Neural cell (in vitro differentiated cells): ENCODE data around the gene GLT6D1.

ENCODE experiments used
- EP300 ChIP-seq: fragments of 450-650 bp; conservative IDR thresholded peaks from 2 replicates; pipeline ENCODE4 v1.6.1; 2014; ENCODE audit warnings: antibody characterized with exemption, mild to moderate bottlenecking, moderate library complexity; ENCODE audit not compliant: poor library complexity, severe bottlenecking
- EZH2 ChIP-seq: fragments of 200-600, 300-800 bp; shearing (Covaris generic), sonication (generic); IDR thresholded peaks from 2 replicates; pipeline ENCODE4 v1.6.1; 2014; ENCODE audit warnings: antibody characterized with exemption, low read length, borderline replicate concordance, mild to moderate bottlenecking; ENCODE audit not compliant: insufficient read depth, poor library complexity, severe bottlenecking
- POLR2AphosphoS5 ChIP-seq: IDR thresholded peaks from 2 replicates; pipeline ENCODE4 v1.6.1; 2012
- RAD21 ChIP-seq: fragments of 450-650 bp; conservative IDR thresholded peaks from 2 replicates; pipeline ENCODE4 v1.6.1; 2014; ENCODE audit warnings: antibody characterized with exemption, mild to moderate bottlenecking, moderate library complexity
- SMC3 ChIP-seq: fragments of 450-650 bp; conservative IDR thresholded peaks from 2 replicates; pipeline ENCODE4 v1.6.1; 2014; ENCODE audit warnings: antibody characterized with exemption, mild to moderate bottlenecking, moderate library complexity; ENCODE audit not compliant: poor library complexity
- TF ChIP-seq, protein P1 (sequence below): fragments of 450-650 bp; IDR thresholded peaks from 2 replicates; pipeline ENCODE4 v1.5.1; 2014; ENCODE audit warnings: antibody characterized with exemption, mild to moderate bottlenecking, moderate library complexity; ENCODE audit not compliant: poor library complexity, severe bottlenecking

GRCh38 chr9:135660407-135660806 is 21.1 kb upstream of the GLT6D1 start:
- TF ChIP-seq, protein P1, sequence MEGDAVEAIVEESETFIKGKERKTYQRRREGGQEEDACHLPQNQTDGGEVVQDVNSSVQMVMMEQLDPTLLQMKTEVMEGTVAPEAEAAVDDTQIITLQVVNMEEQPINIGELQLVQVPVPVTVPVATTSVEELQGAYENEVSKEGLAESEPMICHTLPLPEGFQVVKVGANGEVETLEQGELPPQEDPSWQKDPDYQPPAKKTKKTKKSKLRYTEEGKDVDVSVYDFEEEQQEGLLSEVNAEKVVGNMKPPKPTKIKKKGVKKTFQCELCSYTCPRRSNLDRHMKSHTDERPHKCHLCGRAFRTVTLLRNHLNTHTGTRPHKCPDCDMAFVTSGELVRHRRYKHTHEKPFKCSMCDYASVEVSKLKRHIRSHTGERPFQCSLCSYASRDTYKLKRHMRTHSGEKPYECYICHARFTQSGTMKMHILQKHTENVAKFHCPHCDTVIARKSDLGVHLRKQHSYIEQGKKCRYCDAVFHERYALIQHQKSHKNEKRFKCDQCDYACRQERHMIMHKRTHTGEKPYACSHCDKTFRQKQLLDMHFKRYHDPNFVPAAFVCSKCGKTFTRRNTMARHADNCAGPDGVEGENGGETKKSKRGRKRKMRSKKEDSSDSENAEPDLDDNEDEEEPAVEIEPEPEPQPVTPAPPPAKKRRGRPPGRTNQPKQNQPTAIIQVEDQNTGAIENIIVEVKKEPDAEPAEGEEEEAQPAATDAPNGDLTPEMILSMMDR = no peak
- no peak for TF ChIP-seq POLR2AphosphoS5
- no peak for TF ChIP-seq EZH2
- no peak for TF ChIP-seq RAD21
- no peak for TF ChIP-seq EP300
- TF ChIP-seq SMC3 = no peak
